Keratinocyte (primary cell): ENCODE results near the gene YIPF1.
"Not testable (repeated sequence)": the region's sequence is repeated elsewhere in the genome, so short reads cannot be mapped to it uniquely, and the experiment has no call there.

Experiments
- EZH2 ChIP-seq: IDR thresholded peaks from one replicate; pipeline ENCODE4 v1.6.1; 2012; ENCODE audit warnings: inconsistent platforms, mild to moderate bottlenecking, low read length, moderate library complexity
- TF ChIP-seq, protein P1 (sequence below), 3 experiments: IDR thresholded peaks in 1 of 3; conservative IDR thresholded peaks in 1 of 3; optimal IDR thresholded peaks in 1 of 3; 2 replicates in 2 of 3; 3 replicates in 1 of 3; pipeline versions ENCODE3 to v1.5.1; 2011; ENCODE audit warnings: low read length in 3 of 3, mild to moderate bottlenecking in 3 of 3, moderate library complexity in 2 of 3, control low read depth in 1 of 3, inconsistent platforms in 1 of 3; ENCODE audit not compliant: insufficient read depth in 2 of 3; ENCODE audit errors: extremely low read depth in 1 of 3

DNA sequence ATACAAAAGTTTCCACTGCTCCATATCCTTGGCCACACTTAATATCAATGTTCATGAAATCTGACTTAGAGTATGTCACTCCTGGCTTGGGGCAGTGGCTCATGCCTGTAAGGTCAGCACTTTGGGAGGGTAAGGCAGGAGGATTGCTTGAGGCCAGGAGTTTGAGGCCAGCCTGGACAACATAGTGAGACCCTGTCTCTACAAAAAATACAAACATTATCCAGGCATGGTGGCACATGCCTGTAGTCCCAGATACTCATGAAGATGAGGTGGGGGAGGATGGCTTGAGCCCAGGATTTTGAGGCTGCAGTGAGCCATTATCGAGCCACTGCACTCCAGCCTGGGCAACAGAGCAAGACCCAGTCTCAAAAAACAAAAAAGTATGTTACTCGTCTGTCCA, 14.4 kb downstream of the YIPF1 start:
- TF ChIP-seq, protein P1, sequence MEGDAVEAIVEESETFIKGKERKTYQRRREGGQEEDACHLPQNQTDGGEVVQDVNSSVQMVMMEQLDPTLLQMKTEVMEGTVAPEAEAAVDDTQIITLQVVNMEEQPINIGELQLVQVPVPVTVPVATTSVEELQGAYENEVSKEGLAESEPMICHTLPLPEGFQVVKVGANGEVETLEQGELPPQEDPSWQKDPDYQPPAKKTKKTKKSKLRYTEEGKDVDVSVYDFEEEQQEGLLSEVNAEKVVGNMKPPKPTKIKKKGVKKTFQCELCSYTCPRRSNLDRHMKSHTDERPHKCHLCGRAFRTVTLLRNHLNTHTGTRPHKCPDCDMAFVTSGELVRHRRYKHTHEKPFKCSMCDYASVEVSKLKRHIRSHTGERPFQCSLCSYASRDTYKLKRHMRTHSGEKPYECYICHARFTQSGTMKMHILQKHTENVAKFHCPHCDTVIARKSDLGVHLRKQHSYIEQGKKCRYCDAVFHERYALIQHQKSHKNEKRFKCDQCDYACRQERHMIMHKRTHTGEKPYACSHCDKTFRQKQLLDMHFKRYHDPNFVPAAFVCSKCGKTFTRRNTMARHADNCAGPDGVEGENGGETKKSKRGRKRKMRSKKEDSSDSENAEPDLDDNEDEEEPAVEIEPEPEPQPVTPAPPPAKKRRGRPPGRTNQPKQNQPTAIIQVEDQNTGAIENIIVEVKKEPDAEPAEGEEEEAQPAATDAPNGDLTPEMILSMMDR (optimal IDR thresholded peaks at IDR 0.05 in 1 of 3, IDR thresholded peaks at IDR 0.05 in 1 of 3, conservative IDR thresholded peaks at IDR 0.05 in 1 of 3; ENCODE audit: extremely low read depth in 1 of 3, insufficient read depth in 2 of 3, low read length in 3 of 3), result not testable (repeated sequence)
- TF ChIP-seq EZH2, result not testable (repeated sequence)
